Epidermal melanocyte (primary cell): Measurements from ENCODE around the gene EPB41L3.

ENCODE experiments used
- DNase-seq: peaks from one replicate; pipeline ENCODE4 v3.0.0; 2011; ENCODE audit warnings: low spot score; ENCODE audit not compliant: insufficient read length

Gene EPB41L3

DNA sequence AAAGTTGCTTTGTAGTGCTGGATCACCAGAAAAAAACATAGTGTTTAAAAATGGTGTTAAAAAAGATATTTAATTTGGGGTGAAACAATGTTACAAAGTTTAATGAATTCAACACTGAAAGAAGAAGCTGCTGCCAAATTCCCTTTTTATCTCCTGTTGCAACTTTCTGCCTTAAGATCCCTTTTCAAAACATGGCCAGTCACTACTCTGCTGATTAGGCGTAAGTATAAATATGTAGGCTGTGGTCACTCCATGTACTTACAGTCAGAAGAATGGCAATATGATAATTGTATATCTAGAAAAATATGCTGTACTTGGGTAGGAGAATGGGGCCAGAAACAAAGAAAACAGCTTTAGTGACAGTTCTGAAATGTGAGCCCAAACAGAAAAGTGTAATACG is 124.8 kb downstream of the EPB41L3 start:
- no peak for DNase-seq

- no peak for DNase-seq
These were observed 126.5 kb downstream of the EPB41L3 start for GRCh38 chr18:5417342-5417741.

DNA sequence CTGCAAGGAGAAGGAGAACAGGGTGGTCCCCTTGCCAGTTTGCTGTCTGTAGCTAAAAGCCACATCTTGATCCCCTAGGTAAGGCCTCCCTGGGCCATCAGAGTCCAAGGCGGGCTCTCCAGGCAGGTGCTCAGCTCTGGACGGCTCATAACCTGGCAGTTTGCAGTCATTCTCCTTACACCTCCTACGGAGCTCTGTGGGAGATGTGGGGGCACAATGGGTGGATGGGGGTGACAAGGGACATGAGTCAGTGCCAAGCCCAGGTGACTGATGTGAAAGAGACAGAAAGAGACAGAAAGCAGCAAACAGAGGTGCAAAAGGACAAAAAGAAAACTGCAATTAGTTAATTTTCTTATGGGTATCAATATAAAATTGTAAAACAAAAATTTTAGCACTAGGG is 127.7 kb downstream of the EPB41L3 start:
- DNase-seq = no peak

DNA sequence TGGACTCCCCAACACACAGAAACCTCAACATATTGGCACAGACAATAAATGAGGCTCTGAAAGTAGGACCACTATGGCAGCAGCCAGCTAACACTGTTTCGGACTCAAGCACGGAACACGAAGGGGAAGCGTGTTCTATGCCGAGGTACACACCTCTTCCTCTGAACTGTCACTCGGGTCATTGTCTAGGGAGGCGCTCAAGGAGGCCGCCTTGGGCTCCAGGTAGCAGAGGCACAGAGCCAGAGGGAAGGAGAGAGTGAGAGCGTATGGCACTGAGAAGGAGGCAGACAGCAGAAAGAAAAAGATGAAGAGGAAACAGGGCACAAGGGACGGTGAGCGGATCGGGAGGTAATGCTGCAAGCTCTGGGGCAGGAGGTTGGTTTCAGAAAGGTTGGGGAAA is 128.1 kb downstream of the EPB41L3 start:
- no peak for DNase-seq

DNA sequence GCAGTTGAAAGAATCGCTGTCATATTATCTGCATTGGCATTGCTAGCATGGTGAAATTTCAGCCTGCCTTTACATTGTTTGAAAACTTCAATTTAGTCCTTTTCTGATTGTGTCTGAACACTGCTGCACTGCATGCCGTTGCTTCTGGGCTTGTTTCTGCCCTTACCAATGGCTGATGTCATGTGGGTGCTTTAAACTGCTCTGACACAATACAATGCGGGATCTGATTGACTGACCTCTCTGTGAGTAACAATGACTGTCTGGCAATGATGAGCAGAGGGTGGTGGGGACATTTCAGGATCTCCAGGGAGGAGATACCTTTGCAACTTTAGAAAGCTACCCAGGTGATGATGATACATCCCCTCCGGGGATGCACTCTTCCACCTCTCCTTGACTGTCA is 128.8 kb downstream of the EPB41L3 start:
- no peak for DNase-seq

GRCh38 chr18:5414546-5414945 is 129.3 kb downstream of the EPB41L3 start:
- no peak for DNase-seq

DNA sequence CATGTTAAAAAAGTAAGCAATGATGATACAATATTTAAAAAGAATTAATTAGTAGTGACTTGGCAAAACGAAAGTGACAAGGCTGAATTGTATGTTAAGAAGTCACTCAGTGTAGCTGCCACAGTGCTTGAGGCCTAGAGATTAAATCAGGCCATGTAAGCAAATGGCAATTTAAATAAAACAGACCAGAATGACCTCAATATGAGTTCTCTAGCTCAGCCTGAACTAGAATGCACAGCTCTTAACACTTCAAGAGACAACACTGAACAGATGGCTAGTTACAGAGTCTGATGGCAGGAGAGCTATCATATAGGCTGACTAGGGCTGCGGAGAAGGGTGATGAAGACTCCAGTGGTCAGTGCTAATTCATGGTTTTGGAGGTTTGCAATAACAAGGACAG is 130.3 kb downstream of the EPB41L3 start:
- no peak for DNase-seq

DNA sequence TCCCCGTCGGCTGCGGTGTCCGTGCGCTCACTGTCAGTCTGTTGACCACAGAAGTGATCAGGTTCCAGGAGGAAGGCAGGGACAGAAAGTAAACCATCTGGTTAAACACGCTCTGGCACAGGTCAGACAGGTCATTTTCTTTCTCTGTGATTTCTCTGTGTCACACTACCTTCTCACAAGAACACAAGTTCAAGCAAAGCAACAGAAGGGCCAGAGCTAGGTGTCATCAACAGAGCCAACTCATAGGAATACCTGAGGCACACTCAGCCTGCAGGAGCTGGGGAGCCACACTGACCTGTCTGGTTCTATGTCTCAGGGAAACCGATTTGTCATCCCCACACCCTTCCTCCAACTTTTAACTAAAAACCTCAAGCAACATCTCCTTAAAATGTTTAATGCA is 133.2 kb downstream of the EPB41L3 start:
- no peak for DNase-seq

DNA sequence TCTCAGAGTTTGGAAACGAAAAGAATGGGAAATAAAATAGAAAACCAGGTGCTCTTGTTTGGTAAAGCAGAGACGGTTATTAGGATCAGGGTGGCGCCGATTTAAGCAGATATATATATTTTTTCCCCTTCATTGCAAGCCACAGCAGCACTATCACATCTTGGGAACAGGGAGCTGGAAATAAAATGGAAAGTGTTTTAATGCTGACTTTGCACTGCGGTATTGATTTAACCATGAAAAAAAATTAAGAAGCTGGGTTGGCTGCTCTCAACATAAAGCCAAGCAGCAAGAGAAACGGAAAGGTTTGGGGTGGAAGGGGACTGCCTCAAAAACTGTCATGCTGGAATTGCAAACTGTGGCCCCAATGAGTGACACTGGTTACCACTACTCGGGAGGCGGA is 145.5 kb downstream of the EPB41L3 start:
- no peak for DNase-seq

- no peak for DNase-seq
These were observed 146.7 kb downstream of the EPB41L3 start for GRCh38 chr18:5397102-5397501.

GRCh38 chr18:5395860-5396448 is 147.8 kb downstream of the EPB41L3 start:
- no peak for DNase-seq

DNA sequence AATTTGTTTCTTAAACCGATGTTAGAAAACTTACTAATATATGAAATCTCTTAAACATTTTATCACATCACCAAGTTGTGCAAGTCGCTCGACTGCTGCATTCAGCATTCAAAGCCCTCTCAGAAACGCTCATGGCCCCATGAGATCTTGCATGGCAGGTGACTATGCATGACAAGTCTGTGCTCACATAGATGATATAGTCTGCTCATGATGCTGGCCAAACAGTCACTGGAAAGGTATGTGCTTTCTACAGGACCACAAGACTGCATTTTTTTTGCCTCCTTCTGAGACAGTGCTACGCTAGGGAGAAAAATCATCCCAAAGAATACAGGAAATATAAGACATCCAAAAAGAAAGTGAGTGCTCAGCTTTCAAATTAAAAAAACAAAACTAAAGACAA is 150.0 kb downstream of the EPB41L3 start:
- no peak for DNase-seq

DNA sequence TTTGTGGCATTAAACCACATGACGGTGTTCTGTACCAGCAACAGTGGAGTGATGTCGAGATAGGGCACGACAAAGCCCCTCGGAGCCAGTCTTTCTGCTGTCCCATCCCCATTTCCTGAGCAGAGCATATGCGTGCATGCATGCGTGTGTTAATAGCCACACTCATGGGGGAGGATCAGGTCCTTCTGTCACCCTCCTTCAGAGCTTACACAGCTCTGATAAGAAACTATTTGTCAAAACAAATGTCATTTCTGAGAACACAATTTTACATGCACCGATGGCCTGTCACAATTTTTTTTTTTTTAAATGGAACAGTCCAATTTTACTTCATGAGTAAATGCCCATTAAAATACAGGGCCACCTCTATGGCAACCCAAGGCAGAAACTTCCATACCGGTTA is 152.4 kb downstream of the EPB41L3 start:
- DNase-seq = no peak

DNA sequence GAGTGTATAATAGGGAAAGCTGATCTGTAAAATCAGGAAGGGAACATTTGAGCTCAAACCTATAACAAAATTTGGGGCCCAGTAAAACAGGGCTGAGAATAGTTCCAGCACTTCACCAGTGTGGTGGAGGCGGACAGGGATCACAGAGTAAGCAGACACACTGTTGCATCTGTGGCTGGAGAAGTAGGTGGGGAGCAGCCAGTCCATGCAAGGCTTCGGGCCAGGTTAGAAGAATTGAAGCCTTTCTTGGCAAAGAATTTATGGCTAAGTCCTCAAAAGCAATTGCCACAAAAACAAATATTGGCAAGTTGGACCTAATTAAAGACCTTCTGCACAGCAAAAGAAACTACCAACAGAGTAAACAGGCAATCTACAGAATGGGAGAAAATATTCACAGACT is 154.4 kb downstream of the EPB41L3 start:
- no peak for DNase-seq

- DNase-seq = no peak
These were observed 154.9 kb downstream of the EPB41L3 start for GRCh38 chr18:5388896-5389295.

DNA sequence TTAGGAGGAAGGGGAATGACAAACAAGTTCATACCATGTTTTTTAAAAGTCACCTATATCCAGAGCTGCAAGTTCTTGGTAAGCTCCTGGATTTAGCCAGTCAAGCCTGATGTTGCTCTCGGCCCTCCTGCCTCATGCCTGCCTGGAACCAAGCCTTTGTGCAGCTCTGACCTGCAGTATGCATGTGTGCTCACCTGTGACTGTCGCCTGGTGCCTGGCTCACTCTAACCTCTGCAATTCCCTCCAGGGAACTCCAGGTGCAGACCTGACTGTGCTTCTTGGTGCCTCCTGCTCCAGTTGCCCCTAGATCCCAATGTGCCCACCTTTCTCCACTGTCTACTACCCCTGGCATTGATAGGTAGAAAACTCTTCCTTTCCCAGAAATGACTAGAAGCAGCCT is 163.2 kb downstream of the EPB41L3 start:
- DNase-seq = no peak

- no peak for DNase-seq
These were observed 166.8 kb downstream of the EPB41L3 start for GRCh38 chr18:5376986-5377385.

- DNase-seq = no peak
These were observed 173.5 kb downstream of the EPB41L3 start for GRCh38 chr18:5370332-5370731.

DNA sequence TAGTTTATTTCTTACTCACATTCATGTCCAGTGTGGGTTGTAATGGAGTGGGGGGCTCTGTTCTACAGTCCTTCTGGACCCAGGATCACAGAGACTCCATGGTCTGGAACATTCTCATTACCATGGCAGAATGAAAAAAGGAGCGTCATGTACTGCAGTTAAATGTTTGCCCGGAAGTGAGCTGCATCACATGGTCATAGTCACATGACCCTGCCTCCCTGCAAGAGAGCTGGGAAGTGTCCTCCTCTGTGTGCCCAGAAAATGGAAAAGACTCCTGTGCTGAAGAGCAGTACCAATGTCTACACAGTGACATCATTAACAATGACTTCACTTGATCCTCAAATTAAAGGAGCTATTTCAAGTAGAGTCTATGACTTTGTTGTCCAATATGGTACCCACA is 174.3 kb downstream of the EPB41L3 start:
- DNase-seq = no peak

DNA sequence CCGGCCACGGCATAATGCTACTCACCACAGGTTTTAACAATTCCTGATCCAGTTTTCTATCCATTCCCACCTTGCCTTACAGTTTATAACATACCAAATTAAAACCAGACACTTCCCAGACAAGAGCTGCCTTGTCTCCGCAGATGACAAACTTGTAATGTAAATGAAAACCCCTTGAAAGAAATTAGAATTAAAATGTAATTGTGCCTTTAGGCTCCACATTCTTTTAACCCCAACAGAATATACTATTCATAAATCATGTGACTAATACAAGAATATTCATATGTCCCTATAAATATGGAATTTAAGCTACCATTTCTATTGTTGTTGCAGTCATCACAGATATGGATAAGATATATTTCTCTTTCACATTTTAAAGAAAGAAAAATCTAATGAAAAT is 178.4 kb downstream of the EPB41L3 start:
- DNase-seq = no peak

DNA sequence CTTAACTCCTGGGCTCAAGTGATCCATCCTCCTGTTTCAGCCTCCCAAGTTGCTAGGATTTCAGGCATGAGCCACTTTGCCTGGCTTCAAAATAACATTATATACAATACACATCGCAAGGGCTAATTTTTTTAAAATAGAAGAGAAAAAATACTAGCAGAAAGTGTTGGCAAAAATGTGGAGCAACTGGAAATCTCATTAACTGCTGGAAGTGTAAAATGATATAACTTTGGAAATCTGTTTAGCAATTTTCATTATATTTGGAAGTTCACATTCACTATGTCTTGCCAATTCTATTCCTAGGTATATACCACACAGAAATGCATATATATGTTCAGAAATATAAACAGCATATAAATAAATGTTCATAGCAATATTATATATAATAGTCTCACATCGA is 193.2 kb downstream of the EPB41L3 start:
- DNase-seq = no peak
